MM.1S (cell line): ENCODE measurements around the gene RNF123.

Source experiments
- EZH2 ChIP-seq: fragments of 300-600 bp; sonication (generic); optimal IDR thresholded peaks from 2 replicates; pipeline ENCODE3; 2017; ENCODE audit warnings: low read depth, mild to moderate bottlenecking, antibody characterized with exemption, low read length, mixed read lengths
- TF ChIP-seq, protein P1 (sequence below): fragments of 300-600 bp; sonication (generic); IDR thresholded peaks from 2 replicates; pipeline ENCODE4 v1.5.1; 2016; ENCODE audit warnings: antibody characterized with exemption, low read length, mixed read lengths

DNA sequence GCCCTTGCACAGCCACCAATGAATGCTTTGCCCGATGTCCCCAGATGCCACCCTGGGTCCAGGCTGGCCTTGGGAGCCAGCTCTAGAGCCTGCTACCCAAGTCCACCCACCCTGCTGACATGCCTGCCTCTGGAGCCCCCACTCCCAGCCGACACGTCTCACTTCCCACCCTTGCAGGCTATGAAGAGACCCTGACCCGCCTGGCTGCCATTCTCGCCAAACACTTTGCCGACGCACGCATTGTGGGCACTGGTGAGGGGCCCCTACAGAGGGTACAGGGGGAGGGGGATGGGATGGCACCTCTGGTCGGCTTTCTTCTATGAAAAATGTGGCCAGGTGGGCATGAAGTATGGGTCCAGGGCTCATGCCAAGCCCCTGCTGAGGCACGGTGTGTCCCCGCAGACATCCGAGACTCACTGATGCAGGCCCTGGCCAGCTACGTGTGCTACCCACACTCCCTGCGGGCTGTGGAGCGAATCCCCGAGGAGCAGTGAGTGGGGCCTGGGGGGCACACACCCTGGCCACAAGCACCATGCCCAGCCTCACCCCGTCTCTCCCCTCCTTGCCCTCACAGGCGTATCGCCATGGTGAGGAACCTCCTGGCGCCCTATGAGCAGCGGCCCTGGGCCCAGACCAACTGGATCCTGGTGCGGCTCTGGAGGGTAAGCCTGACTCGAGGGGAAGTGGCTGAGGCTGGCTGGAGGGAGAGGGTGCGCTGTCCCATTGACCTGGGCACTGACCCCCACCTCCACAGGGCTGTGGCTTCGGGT is 24.2 kb downstream of the RNF123 start:
- TF ChIP-seq, protein P1, sequence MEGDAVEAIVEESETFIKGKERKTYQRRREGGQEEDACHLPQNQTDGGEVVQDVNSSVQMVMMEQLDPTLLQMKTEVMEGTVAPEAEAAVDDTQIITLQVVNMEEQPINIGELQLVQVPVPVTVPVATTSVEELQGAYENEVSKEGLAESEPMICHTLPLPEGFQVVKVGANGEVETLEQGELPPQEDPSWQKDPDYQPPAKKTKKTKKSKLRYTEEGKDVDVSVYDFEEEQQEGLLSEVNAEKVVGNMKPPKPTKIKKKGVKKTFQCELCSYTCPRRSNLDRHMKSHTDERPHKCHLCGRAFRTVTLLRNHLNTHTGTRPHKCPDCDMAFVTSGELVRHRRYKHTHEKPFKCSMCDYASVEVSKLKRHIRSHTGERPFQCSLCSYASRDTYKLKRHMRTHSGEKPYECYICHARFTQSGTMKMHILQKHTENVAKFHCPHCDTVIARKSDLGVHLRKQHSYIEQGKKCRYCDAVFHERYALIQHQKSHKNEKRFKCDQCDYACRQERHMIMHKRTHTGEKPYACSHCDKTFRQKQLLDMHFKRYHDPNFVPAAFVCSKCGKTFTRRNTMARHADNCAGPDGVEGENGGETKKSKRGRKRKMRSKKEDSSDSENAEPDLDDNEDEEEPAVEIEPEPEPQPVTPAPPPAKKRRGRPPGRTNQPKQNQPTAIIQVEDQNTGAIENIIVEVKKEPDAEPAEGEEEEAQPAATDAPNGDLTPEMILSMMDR = no peak
- TF ChIP-seq EZH2 = no peak
